Fibroblast of the aortic adventitia (primary cell): Measurements from ENCODE around the gene SCYL1. TPM values are rescaled to one million over a fixed set of nuclear protein-coding genes. Genes with fewer than 3 reads are reported as not detected.

Experiments
- DNase-seq: peaks from one replicate; pipeline ENCODE4 v3.0.0-alpha.2; 2010; ENCODE audit warnings: low read depth
- H3K4me3 ChIP-seq: 2 replicates; pipeline ENCODE4 v1.5.1; 2011; ENCODE audit warnings: low read depth, mild to moderate bottlenecking, control low read depth, low read length, moderate library complexity
- total RNA-seq: library from RNA; depleted of rRNA; stranded (reverse); fragments of >200 nt; gene quantifications from 2 replicates; pipeline ENCODE4 v1.2.3, GENCODE V29; 2012; ENCODE audit warnings: low replicate concordance
- TF ChIP-seq, protein P1 (sequence below): IDR thresholded peaks from 2 replicates; pipeline ENCODE4 v1.5.1; 2011; ENCODE audit warnings: mild to moderate bottlenecking, low read length, control low read depth, inconsistent platforms; ENCODE audit not compliant: insufficient read depth

The SCYL1 gene
- total RNA-seq, 1 donor = 76.8 TPM

DNA sequence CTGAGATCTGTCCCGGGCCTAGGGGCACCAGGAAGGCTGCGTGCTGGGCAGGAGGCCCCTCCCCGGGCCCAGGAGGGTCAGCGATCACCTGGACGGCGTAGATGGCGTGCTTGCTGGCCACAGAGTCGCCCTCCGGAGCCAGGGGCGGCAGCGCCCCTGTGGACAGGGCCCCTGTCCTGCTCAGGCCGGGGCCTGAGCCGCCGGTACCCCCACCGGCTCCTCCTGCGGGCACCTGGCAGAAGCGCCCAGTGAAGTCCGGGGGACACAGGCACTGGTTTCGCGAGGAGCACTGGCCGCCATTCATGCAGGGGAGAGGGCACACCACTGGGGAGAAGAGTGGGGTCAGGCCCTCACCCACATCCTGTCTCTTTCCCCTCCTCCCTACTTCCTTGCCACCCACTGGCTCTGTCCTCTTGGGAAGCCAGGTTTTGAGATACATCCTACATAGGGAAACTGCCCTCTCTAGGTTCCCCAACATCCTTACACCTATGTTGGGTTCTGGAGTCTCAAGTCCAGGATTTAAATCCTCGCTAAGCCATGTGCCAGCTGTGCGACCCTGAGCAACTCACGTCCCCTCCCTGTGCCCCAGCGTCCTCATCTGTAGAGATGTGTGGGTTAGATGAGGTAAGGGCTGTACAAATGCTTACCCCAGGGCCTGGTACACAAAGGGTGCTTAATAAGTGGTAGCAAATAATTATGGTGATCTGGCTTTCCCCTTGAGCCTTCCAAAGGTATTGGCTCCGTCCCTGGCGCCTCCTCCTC, 29.4 kb downstream of the SCYL1 start:
- TF ChIP-seq, protein P1, sequence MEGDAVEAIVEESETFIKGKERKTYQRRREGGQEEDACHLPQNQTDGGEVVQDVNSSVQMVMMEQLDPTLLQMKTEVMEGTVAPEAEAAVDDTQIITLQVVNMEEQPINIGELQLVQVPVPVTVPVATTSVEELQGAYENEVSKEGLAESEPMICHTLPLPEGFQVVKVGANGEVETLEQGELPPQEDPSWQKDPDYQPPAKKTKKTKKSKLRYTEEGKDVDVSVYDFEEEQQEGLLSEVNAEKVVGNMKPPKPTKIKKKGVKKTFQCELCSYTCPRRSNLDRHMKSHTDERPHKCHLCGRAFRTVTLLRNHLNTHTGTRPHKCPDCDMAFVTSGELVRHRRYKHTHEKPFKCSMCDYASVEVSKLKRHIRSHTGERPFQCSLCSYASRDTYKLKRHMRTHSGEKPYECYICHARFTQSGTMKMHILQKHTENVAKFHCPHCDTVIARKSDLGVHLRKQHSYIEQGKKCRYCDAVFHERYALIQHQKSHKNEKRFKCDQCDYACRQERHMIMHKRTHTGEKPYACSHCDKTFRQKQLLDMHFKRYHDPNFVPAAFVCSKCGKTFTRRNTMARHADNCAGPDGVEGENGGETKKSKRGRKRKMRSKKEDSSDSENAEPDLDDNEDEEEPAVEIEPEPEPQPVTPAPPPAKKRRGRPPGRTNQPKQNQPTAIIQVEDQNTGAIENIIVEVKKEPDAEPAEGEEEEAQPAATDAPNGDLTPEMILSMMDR = no peak
- H3K4me3 ChIP-seq = no peak overlapping the region
- no peak for DNase-seq

DNA sequence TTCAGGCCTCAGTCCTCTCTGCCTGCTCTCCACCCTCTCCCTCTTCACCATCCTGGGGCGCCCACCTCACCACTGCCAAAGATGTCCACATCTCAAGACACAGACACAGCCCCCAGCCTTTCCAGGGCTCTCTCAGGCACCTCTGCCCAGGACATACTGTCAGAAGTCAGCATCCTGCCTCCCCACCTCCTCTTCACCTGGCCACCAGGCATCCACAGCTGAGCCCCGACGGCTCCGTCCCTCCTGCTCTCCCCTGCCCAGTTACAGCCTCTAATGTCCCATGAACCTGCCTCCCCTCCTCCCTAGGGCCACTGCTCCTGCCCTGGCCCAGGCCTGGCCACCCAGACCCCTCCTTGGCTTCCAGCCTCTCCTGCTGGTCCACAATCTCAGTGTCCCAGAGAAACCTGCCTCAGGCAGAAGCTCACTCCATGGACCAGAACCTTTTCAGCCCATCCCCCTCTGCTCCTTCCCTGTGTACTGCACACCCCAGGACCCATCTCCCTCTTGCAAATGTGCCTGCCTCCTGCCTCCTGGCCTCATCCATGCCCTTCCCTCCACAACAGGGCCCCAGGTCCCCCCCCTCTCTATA, 30.1 kb downstream of the SCYL1 start:
- no peak for DNase-seq
- H3K4me3 ChIP-seq = no peak overlapping the region
- TF ChIP-seq, protein P1 = no peak

DNA sequence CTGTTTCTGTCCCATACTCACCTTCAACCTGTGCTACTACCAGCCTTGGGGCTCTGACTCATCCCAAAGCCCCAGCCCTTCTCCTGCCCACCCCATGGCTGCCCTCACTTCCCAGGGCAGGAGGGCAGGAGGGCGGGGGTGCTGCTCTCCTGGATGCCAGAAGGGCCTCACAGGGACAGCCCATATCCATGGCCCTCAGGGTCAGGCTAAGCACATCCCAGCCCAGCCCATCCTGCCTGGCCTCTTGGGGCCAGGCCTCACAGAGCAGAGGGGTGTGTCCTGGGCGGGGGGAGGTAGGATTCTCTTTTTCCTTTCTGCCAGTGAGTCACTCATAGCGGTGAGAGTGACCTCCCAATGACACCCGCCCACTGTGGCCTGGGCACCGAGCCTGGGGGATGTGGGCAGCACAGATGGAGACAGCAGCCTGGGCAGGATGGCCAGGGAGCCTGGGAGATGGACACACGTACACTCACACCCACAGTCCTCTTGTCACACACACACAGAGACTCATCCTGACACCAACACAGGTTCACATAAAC, 30.9 kb downstream of the SCYL1 start:
- TF ChIP-seq, protein P1 = no peak
- peak overlapping the region; percentile 47 for H3K4me3 ChIP-seq
- peak; percentile 76 for DNase-seq

DNA sequence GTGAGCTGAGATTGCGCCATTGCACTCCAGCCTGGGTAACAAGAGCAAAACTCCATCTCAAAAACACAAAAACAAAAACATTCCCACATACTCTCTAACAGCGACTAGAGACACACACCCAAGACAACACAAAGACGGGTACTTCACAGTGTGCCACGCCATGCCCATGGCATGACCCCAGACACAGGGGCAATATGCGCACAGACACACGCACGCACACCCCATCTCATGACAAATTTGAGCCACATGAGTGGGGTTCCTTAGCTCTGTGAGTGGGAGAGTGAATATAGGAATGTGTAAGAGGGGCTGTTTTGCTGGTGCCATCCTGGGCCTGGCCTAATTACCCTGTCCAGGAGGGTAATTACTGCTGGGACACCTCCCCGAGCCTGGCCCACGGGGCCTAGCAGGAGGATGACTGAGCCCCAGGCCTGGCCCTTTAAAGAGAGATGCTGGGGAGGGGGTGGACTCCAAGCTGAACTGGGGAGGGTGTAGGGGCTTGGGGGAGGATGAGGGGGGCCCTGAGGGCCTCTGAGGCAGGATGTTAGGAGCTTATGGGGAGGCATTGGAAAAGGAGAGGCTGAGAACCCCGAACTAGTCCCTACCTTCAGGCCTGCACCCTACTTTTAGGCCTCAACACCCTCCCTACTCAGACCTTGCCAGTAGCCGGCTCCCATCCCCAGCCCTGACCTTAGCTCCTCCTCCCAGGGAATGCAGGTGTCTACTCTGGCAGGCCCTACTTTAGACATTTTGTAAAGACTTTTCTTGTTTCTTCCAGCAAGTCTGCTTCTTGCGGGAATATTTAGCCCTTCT, 31.8 kb downstream of the SCYL1 start:
- TF ChIP-seq, protein P1 = no peak
- H3K4me3 ChIP-seq = peak overlapping the region; percentile 74
- no peak for DNase-seq

DNA sequence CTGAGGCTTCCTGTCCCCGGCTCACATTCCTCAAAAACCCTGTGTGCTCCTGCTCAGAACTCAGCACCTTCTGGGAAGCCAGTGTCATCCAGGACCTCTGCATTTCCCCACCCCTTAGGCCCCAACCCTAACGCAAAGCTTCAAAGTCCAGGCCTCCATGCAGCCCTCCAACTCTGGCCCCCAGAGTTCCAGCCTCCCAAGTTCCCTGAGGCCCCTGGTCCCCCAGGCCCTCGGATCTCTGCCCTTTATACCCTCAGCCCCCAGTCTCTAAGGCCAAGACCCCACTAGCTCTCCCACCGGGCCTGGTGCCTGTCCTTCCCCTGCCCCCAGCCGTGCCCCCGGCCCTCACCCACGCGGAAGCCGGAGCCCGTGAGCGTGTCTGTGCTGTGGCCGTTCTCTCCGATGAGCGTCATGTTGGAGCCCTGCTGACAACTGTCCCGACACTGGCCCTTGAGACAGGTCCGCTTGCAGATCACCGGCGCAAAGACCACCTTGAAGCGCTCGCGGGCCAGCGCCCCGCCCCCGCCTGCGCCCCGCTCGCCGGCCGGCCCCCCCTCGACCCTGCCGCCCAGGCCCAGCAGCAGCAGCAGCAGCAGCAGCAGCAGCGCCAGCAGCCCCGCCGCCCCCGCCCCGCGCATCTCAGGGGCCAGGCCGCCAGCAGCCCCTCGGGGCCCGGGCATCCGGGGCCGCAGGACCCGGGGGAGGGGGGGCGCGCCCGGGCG, 32.6 kb downstream of the SCYL1 start:
- peak; percentile 35 for DNase-seq
- TF ChIP-seq, protein P1 = no peak
- peak overlapping the region; percentile 74 for H3K4me3 ChIP-seq
